HG02623 (cell line): ENCODE results near the gene DENND5B.
"Not testable (repeated sequence)": the region's sequence is repeated elsewhere in the genome, so short reads cannot be mapped to it uniquely, and the experiment has no call there.

Source experiments
- ATAC-seq: cut with Tn5 transposase; IDR thresholded peaks from one replicate; pipeline ENCODE4 v1.9.1; 2021; ENCODE audit warnings: moderate library complexity; ENCODE audit not compliant: unreplicated experiment

DENND5B gene

GRCh38 chr12:31508436-31509150 lies 82.3 kb downstream of the DENND5B start:
- ATAC-seq, result no peak

- ATAC-seq, result no peak
These were observed 83.0 kb downstream of the DENND5B start for GRCh38 chr12:31507966-31508365.

GRCh38 chr12:31506515-31507306 lies 84.2 kb downstream of the DENND5B start:
- no peak for ATAC-seq

- no peak for ATAC-seq
These were observed 86.2 kb downstream of the DENND5B start for GRCh38 chr12:31504625-31505222.

- ATAC-seq, result not testable (repeated sequence)
These were observed 89.9 kb downstream of the DENND5B start for GRCh38 chr12:31501014-31501413.

GRCh38 chr12:31499567-31499966 lies 91.4 kb downstream of the DENND5B start:
- ATAC-seq, result no peak

- no peak for ATAC-seq
These were observed 92.5 kb downstream of the DENND5B start for GRCh38 chr12:31498424-31498823.

GRCh38 chr12:31496257-31496656 lies 94.7 kb downstream of the DENND5B start:
- ATAC-seq, result no peak

GRCh38 chr12:31494455-31494854 lies 96.5 kb downstream of the DENND5B start:
- ATAC-seq, result no peak

GRCh38 chr12:31492599-31493196 lies 98.2 kb downstream of the DENND5B start:
- no peak for ATAC-seq

- ATAC-seq, result no peak
These were observed 98.9 kb downstream of the DENND5B start for GRCh38 chr12:31491841-31492598.

GRCh38 chr12:31491241-31491794 lies 99.6 kb downstream of the DENND5B start:
- ATAC-seq, result no peak

GRCh38 chr12:31488737-31489338 lies 102.1 kb downstream of the DENND5B start:
- no peak for ATAC-seq

- ATAC-seq, result no peak
These were observed 105.4 kb downstream of the DENND5B start for GRCh38 chr12:31485571-31485970.

- ATAC-seq, result no peak
These were observed 108.1 kb downstream of the DENND5B start for GRCh38 chr12:31482816-31483215.

- no peak for ATAC-seq
These were observed 109.5 kb downstream of the DENND5B start for GRCh38 chr12:31481415-31481814.

- no peak for ATAC-seq
These were observed 111.3 kb downstream of the DENND5B start for GRCh38 chr12:31479516-31480210.

GRCh38 chr12:31478898-31479297 lies 112.0 kb downstream of the DENND5B start:
- ATAC-seq, result no peak

GRCh38 chr12:31478425-31478824 lies 112.5 kb downstream of the DENND5B start:
- no peak for ATAC-seq
